Panc1 (cell line): Measurements from ENCODE around the gene AKT3.

Experiments used
- CTCF ChIP-seq: fragments of 450-650 bp; IDR thresholded peaks from 2 replicates; pipeline ENCODE4 v1.5.1; 2017; ENCODE audit warnings: mild to moderate bottlenecking
- POLR2AphosphoS5 ChIP-seq: IDR thresholded peaks from 2 replicates; pipeline ENCODE4 v1.6.1; 2012; ENCODE audit warnings: mild to moderate bottlenecking, low read depth, low read length, moderate library complexity
- REST ChIP-seq, 2 experiments: IDR thresholded peaks; 2 replicates each; pipeline ENCODE4 v1.6.1; 2011 to 2012; ENCODE audit warnings: low read depth in 2 of 2, control low read depth in 1 of 2, low read length in 1 of 2, mild to moderate bottlenecking in 1 of 2, moderate library complexity in 1 of 2; ENCODE audit not compliant: insufficient read depth in 1 of 2

- TF ChIP-seq POLR2AphosphoS5 (no peak), REST (IDR thresholded peaks at IDR 0.05; ENCODE audit: insufficient read depth in 1 of 2, low read depth in 2 of 2, low read length in 1 of 2) (no peak), CTCF (no peak)
Measured at GRCh38 chr1:243465738-243466137, 384.3 kb downstream of the AKT3 start.
